BLaER1 treated with 17β-estradiol and CSF1 and Interleukin-3, amounts not matched to agents 10 nM and 100 nM (cell line): ENCODE data around the gene POLA1.

Experiments
- H3K27ac ChIP-seq, 11 experiments: shearing (Covaris generic); formaldehyde crosslinking; 2 replicates each; pipeline ENCODE4 v1.8.1; 2022
- H3K27me3 ChIP-seq, 11 experiments: shearing (Covaris generic); formaldehyde crosslinking; 2 replicates each; pipeline ENCODE4 v1.8.1; 2022
- H3K36me3 ChIP-seq, 11 experiments: shearing (Covaris generic); formaldehyde crosslinking; 2 replicates each; pipeline ENCODE4 v1.8.1; 2022
- H3K4me1 ChIP-seq, 10 experiments: shearing (Covaris generic); formaldehyde crosslinking; 2 replicates each; pipeline ENCODE4 v1.8.1; 2022
- H3K4me2 ChIP-seq, 11 experiments: shearing (Covaris generic); formaldehyde crosslinking; 2 replicates each; pipeline ENCODE4 v1.8.1; 2022
- H3K4me3 ChIP-seq, 10 experiments: shearing (Covaris generic); formaldehyde crosslinking; 2 replicates each; pipeline ENCODE4 v1.8.1; 2022
- H3K9ac ChIP-seq, 11 experiments: shearing (Covaris generic); formaldehyde crosslinking; 2 replicates each; pipeline ENCODE4 v1.8.1; 2022
- H3K9me3 ChIP-seq, 11 experiments: shearing (Covaris generic); formaldehyde crosslinking; replicated peaks in 1 of 11; 2 replicates each; pipeline ENCODE4 v1.8.1; 2022
- H4K20me1 ChIP-seq, 11 experiments: shearing (Covaris generic); formaldehyde crosslinking; 2 replicates each; pipeline ENCODE4 v1.8.1; 2022
- Cebpa-rat ChIP-seq, 11 experiments: shearing (Covaris generic); IDR thresholded peaks; 2 replicates each; pipeline ENCODE4 v1.8.1; 2022

POLA1 gene

DNA sequence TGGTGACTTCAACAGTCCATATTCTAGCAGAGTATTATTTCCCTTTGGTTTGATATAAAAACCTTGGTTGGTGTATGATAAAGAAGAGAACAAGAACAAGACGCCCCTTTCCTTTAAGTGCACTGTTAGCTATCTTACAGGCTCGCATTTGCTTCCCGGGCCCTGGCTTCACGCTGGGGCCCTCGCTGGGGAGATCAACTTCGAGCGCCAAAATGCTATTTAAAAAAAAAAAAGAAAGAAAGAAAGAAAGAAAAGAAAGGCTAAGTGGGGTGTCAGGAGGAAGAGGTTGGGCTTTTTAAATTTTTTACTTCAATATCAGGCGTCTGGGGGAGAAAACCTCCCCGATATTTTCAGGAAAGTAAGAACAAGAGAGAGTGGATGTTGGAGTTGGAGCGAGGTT lies 310.3 kb downstream of the POLA1 start:
- H3K4me1 ChIP-seq: peaks cover 0 to 8% (median 0%) of the 10 kb centered on the region in 10 experiments; a peak in 3 of 20 replicates
- no peak overlapping the region for H3K4me3 ChIP-seq
- H3K9me3 ChIP-seq: peaks cover 0 to 23% (median 7%) of the 10 kb centered on the region in 11 experiments; a peak in 11 of 22 replicates
- peak overlapping the region in 1 of 11 experiments; percentile 65; a peak in 2 of 22 replicates for H3K4me2 ChIP-seq
- H3K9ac ChIP-seq: no peak overlapping the region
- no peaks in the 10 kb centered on the region for H3K36me3 ChIP-seq
- peaks cover 99 to 100% (median 100%) of the 10 kb centered on the region in 11 experiments for H3K27me3 ChIP-seq
- no peak for TF ChIP-seq Cebpa-rat (IDR thresholded peaks at IDR 0.05)
- peaks cover 0 to 92% (median 67%) of the 10 kb centered on the region in 11 experiments; a peak in 19 of 22 replicates for H4K20me1 ChIP-seq
- H3K27ac ChIP-seq: no peak overlapping the region

DNA sequence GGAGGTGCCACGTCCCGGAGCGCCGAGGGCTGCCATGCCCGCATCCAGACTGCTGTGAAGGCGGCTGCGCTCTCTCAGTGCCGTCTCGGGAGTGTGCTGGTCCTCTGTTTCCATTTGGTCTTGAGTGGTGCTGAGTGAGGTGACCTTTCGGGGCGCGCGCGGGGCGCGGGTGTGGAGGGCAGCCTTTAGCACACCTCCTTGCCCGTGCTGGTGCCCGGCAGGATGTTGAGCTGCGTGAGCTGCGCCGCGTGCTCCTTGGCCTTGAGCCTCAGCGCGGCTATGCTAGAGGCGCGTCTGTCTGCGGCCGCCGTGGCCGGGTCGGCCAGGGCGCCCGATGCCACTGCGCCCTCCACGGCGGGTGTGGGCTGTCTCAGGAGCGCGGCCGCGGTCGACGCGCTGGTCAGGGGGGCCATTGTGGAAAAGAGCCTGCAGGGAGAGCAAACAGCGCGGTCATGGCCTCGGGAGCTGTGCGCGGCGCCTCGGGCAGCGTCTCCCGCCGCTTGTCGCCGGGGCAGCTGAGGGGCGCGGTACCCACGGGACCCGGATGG lies 310.8 kb downstream of the POLA1 start:
- peak overlapping the region in 4 of 11 experiments; percentile 9 to 69 (median 52); a peak in 8 of 22 replicates for H3K4me2 ChIP-seq
- TF ChIP-seq Cebpa-rat (IDR thresholded peaks at IDR 0.05): no peak
- H4K20me1 ChIP-seq: peaks cover 0 to 92% (median 70%) of the 10 kb centered on the region in 11 experiments; a peak in 19 of 22 replicates
- peak overlapping the region in 3 of 10 experiments; percentile 23 to 36 (median 34); a peak in 5 of 20 replicates for H3K4me3 ChIP-seq
- H3K9me3 ChIP-seq: peaks cover 0 to 23% (median 7%) of the 10 kb centered on the region in 11 experiments; a peak in 11 of 22 replicates
- H3K27ac ChIP-seq: no peak overlapping the region
- H3K9ac ChIP-seq: no peak overlapping the region
- H3K4me1 ChIP-seq: peaks cover 0 to 8% (median 0%) of the 10 kb centered on the region in 10 experiments; a peak in 3 of 20 replicates
- no peaks in the 10 kb centered on the region for H3K36me3 ChIP-seq
- peaks cover 99 to 100% (median 100%) of the 10 kb centered on the region in 11 experiments for H3K27me3 ChIP-seq

DNA sequence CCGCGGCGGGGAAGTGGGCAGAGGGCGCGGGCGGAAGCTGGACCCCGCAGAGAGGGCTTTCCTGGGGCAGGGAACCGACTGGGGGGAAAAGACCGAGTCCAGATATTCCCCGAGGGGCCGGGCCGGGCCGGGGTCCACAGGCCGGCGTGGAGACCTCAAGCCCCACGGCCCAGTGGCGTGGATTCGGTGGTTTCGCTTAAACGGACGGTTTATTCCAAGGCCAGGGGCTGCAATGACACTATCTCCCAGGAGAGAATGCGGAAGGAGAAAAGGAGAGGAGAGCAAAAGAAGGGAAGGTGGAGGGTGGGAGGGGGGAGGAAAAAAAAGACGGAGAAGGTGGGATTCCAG lies 311.3 kb downstream of the POLA1 start:
- H4K20me1 ChIP-seq: peaks cover 0 to 94% (median 75%) of the 10 kb centered on the region in 11 experiments; a peak in 19 of 22 replicates
- H3K9ac ChIP-seq: no peak overlapping the region
- peaks cover 0 to 23% (median 7%) of the 10 kb centered on the region in 11 experiments; a peak in 11 of 22 replicates for H3K9me3 ChIP-seq
- H3K4me1 ChIP-seq: peaks cover 0 to 8% (median 0%) of the 10 kb centered on the region in 10 experiments; a peak in 3 of 20 replicates
- H3K4me3 ChIP-seq: peak overlapping the region in 3 of 10 experiments; percentile 23 to 36 (median 34); a peak in 5 of 20 replicates
- peak overlapping the region in 4 of 11 experiments; percentile 9 to 69 (median 52); a peak in 8 of 22 replicates for H3K4me2 ChIP-seq
- TF ChIP-seq Cebpa-rat (IDR thresholded peaks at IDR 0.05): no peak
- H3K27ac ChIP-seq: no peak overlapping the region
- H3K27me3 ChIP-seq: peaks cover 99 to 100% (median 100%) of the 10 kb centered on the region in 11 experiments
- no peaks in the 10 kb centered on the region for H3K36me3 ChIP-seq

DNA sequence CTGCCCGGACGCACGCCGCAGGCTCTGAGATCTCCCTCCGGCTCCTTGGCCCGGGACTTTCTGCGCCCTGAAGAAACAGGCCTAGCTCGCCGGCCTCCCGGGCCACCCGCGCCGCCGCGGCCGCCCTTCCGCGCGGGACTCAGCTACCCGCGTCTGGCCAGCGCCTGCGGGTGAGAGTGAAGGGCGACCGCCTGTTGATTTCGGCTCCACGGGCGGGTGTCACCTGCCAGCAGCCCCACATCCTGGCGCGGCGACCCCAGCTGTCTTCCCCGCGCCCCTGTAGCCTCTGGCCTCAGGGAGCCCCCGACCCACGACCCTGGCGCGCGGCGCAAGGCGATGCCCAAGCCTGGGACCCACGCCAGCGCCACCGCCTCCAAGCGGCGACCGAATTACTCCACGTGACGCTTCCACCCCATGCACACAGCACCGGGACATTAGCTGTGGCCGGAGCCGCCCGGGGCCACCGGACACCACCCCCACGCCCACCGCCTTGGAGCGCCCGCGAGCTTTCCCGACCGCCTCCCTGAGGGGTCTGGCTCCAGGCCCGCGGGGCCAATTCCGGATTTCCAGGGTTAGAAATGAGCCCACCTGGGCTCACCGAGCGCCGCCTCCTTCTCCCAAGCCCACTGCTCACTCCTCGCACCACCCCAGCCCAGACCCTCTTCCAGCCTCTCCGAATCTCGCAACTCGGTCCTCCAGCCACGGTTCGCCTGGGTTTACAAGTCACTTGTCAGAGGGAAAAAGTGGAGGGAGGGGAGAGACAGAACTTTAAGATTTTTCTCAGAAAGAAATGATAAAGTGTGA lies 311.9 kb downstream of the POLA1 start:
- Histone ChIP-seq H3K4me3 (peak overlapping the region in 3 of 10 experiments; percentile 23 to 36 (median 34); a peak in 5 of 20 replicates), H3K27me3 (peaks cover 100% of the 10 kb centered on the region in 11 experiments), H4K20me1 (peaks cover 0 to 99% (median 81%) of the 10 kb centered on the region in 11 experiments; a peak in 19 of 22 replicates), H3K9ac (no peak overlapping the region), H3K27ac (no peak overlapping the region), H3K4me2 (peak overlapping the region in 4 of 11 experiments; percentile 9 to 69 (median 52); a peak in 8 of 22 replicates), H3K4me1 (peaks cover 0 to 8% (median 0%) of the 10 kb centered on the region in 10 experiments; a peak in 3 of 20 replicates), H3K9me3 (peaks cover 0 to 23% (median 7%) of the 10 kb centered on the region in 11 experiments; a peak in 11 of 22 replicates), H3K36me3 (no peaks in the 10 kb centered on the region)
- TF ChIP-seq Cebpa-rat (IDR thresholded peaks at IDR 0.05): no peak

DNA sequence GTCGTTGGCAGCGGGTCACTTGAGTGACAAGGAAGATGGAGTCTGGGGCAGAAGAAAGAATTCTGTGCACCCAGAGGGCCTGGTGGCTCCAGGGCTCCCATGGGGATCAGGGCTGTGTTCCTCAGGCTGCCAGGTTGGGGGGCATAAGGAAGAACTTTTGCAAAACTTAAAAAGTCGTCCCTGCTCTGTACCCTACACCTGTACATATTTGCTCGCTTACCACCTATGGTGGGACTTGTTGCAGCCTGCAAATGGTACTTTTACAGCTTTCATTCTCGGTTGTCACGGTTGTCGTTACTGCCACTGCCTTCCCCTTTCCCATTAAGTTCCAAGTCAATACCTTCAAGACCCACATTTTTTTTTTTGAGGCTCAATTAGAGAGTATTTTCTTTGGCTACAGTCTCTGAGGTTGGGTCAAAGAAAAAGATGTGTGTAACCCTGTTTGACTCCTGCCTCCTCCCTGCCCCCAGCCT lies 312.9 kb downstream of the POLA1 start:
- peaks cover 0 to 21% (median 7%) of the 10 kb centered on the region in 11 experiments; a peak in 11 of 22 replicates for H3K9me3 ChIP-seq
- no peak overlapping the region for H3K27ac ChIP-seq
- peaks cover 0 to 99% (median 86%) of the 10 kb centered on the region in 11 experiments; a peak in 19 of 22 replicates for H4K20me1 ChIP-seq
- no peak overlapping the region for H3K9ac ChIP-seq
- no peaks in the 10 kb centered on the region for H3K36me3 ChIP-seq
- H3K27me3 ChIP-seq: peaks cover 100% of the 10 kb centered on the region in 11 experiments
- no peak for TF ChIP-seq Cebpa-rat (IDR thresholded peaks at IDR 0.05)
- H3K4me1 ChIP-seq: peaks cover 0 to 8% (median under 1%) of the 10 kb centered on the region in 10 experiments; a peak in 7 of 20 replicates
- no peak overlapping the region for H3K4me2 ChIP-seq
- H3K4me3 ChIP-seq: no peak overlapping the region

DNA sequence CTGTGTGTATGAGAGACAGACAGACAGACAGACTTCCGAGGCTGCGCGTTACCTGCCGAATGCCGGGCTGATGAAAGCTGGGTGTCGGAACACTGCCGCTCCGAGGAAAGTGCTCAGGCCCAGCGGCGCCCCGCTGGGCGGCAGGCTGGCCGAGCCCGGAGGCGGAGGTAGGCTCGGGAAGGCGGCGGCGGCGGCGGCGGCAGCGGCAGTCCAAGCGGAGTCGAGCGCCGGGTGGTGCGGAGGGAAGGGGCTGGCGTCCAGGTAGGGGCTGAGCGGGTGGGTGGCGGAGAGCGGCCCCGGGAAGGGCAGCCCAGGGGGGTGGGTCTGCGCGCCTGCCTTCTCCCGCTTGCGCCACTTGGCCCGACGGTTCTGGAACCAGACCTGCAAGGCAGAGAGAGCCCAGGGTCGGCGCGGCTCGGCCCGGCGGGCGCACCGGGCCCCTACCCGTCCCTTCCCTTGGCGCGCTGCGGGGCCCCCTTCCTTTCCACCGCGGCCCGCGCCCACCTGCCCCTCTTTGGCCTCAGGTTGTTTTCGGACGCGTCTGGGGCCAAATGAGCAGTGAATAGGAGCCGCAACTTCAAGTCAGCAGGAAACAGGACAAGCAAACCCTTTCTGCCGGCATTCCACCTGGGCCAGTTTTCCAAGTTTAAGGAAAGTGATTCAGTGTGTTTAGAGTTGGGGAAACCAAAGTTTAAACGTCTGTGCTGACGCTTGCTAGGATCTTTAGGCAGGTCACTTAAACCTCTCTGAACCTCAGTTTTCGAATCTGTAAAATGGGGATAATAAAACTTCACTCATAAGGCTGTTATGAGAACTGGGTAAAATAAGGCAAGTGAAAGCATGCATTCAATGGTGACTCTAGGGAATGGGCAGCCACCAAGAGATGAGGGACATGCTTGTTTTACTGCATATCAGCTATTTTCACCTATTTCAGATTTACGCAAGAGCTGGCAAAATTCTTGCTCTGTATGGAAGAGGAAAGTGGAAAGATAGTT lies 313.6 kb downstream of the POLA1 start:
- peaks cover 100% of the 10 kb centered on the region in 11 experiments for H3K27me3 ChIP-seq
- H3K4me2 ChIP-seq: no peak overlapping the region
- H3K27ac ChIP-seq: no peak overlapping the region
- H3K9me3 ChIP-seq: peaks cover 0 to 14% (median 6%) of the 10 kb centered on the region in 11 experiments; a peak in 11 of 22 replicates
- no peak for TF ChIP-seq Cebpa-rat (IDR thresholded peaks at IDR 0.05)
- no peak overlapping the region for H3K4me3 ChIP-seq
- peaks cover 0 to 99% (median 87%) of the 10 kb centered on the region in 11 experiments; a peak in 19 of 22 replicates for H4K20me1 ChIP-seq
- no peak overlapping the region for H3K9ac ChIP-seq
- H3K4me1 ChIP-seq: peaks cover 0 to 13% (median 7%) of the 10 kb centered on the region in 10 experiments; a peak in 12 of 20 replicates
- no peaks in the 10 kb centered on the region for H3K36me3 ChIP-seq

DNA sequence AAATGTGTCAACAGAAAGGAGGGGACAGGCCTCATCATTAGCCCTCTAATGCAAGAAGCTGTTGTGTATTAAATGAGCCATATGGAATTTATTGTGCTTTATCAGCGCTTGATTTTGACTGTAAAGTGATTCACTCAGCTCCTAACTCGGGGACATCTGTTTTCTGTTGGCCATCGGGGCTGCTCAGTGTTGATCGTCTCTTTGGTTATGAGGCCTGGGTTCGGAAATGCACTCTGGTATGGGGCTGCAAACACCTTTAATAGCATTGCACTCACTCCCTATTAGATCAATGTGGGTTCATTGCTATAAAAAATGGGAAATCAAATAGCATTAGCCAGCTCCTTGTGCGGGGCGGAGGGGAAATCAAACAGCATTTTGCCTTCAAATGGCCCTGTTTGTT lies 315.7 kb downstream of the POLA1 start:
- peaks cover 0 to 23% (median 13%) of the 10 kb centered on the region in 10 experiments; a peak in 15 of 20 replicates for H3K4me1 ChIP-seq
- no peak overlapping the region for H3K9ac ChIP-seq
- H3K27ac ChIP-seq: no peak overlapping the region
- H3K27me3 ChIP-seq: peaks cover 100% of the 10 kb centered on the region in 11 experiments
- H3K4me2 ChIP-seq: no peak overlapping the region
- no peak overlapping the region for H3K4me3 ChIP-seq
- TF ChIP-seq Cebpa-rat (IDR thresholded peaks at IDR 0.05): no peak
- H3K36me3 ChIP-seq: no peaks in the 10 kb centered on the region
- H3K9me3 ChIP-seq: peaks cover 0 to 9% (median 0%) of the 10 kb centered on the region in 11 experiments; a peak in 7 of 22 replicates
- H4K20me1 ChIP-seq: peaks cover 0 to 100% (median 87%) of the 10 kb centered on the region in 11 experiments; a peak in 19 of 22 replicates
